ENCODE measurements around the gene SAMD8.
"Not testable (repeated sequence)": the region's sequence is repeated elsewhere in the genome, so short reads cannot be mapped to it uniquely, and the experiment has no call there.

The SAMD8 gene

DNA sequence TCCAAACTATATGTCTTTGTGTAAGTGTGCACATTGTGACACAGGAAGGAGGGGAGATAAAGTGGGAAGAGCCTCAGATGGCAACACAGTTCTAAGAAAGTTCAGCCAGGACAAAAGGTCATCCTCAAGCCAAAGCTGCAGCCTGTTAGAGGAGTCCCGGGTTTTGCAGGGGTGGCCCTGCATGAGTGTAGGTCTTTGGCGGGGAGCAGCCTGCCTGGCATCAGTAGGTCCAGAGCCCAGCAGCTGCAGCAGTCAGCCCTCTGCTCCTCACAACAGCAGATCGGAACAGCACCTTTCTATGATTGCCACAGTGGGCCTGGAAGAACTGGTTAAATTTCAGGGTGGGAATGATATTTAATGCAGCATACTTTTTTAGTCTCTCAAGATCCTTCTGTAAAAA, 85.6 kb downstream of the SAMD8 start:
- Mint-ChIP-seq H3K36me3 (ENCODE audit: low read depth) (peaks cover 18% of the 10 kb centered on the region), H3K27me3 (ENCODE audit: low read depth, poor library complexity) (peaks cover 15% of the 10 kb centered on the region), H3K4me1 (peaks cover 21% of the 10 kb centered on the region), H3K27ac (no peak overlapping the region), H3K4me3 (no peak overlapping the region), H3K9me3 (no peaks in the 10 kb centered on the region)
- TF ChIP-seq, protein P1, sequence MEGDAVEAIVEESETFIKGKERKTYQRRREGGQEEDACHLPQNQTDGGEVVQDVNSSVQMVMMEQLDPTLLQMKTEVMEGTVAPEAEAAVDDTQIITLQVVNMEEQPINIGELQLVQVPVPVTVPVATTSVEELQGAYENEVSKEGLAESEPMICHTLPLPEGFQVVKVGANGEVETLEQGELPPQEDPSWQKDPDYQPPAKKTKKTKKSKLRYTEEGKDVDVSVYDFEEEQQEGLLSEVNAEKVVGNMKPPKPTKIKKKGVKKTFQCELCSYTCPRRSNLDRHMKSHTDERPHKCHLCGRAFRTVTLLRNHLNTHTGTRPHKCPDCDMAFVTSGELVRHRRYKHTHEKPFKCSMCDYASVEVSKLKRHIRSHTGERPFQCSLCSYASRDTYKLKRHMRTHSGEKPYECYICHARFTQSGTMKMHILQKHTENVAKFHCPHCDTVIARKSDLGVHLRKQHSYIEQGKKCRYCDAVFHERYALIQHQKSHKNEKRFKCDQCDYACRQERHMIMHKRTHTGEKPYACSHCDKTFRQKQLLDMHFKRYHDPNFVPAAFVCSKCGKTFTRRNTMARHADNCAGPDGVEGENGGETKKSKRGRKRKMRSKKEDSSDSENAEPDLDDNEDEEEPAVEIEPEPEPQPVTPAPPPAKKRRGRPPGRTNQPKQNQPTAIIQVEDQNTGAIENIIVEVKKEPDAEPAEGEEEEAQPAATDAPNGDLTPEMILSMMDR (IDR thresholded peaks at IDR 0.05): no peak
- no peak for DNase-seq

DNA sequence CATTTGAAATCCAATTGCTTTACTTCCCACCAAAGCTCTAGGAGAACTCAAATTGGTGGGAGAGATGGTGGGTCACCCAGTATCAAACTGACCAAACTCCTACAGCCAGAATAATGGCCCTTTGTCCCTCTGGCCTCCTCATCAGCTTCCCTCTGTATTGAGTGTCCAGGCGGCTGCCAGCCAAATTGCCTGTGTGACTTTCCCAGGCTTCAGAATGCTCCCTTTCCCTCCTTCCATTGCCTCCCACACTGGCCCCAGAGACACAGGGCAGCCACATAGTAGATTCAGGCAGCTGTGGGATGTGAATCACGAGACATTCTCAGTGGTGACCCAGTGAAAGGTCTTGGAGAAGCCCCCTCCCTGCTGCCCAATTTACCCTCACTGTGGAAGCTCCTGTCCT, 86.5 kb downstream of the SAMD8 start:
- H3K4me3 Mint-ChIP-seq: no peak overlapping the region
- peaks cover 19% of the 10 kb centered on the region for H3K27me3 Mint-ChIP-seq (ENCODE audit: low read depth, poor library complexity)
- H3K9me3 Mint-ChIP-seq: no peaks in the 10 kb centered on the region
- H3K27ac Mint-ChIP-seq: peak overlapping the region; percentile 44
- no peak for DNase-seq
- peaks cover 18% of the 10 kb centered on the region for H3K36me3 Mint-ChIP-seq (ENCODE audit: low read depth)
- peaks cover 23% of the 10 kb centered on the region for H3K4me1 Mint-ChIP-seq
- TF ChIP-seq, protein P1 (IDR thresholded peaks at IDR 0.05): no peak

DNA sequence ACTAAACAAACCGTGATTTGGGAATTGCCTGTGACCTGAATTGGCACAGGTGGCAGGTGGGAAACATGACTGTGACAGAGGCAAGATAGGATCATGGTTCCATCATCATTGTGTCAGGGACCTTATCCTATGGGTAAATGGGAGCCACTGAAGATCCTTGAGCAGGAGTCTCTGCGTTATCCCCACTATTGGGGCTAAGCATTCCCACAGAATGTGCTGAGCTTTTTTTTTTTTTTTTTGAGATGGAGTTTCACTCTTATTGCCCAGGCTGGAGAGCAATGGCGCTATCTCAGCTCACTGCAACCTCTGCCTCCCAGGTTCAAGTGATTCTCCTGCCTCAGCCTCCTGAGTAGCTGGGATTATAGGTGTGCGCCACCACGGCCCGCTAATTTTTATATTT, 88.5 kb downstream of the SAMD8 start:
- peaks cover 35% of the 10 kb centered on the region for H3K4me1 Mint-ChIP-seq
- not testable (repeated sequence) for H3K4me3 Mint-ChIP-seq, H3K27ac Mint-ChIP-seq, H3K9me3 Mint-ChIP-seq, DNase-seq
- H3K27me3 Mint-ChIP-seq (ENCODE audit: low read depth, poor library complexity): peaks cover 24% of the 10 kb centered on the region
- H3K36me3 Mint-ChIP-seq (ENCODE audit: low read depth): peaks cover 12% of the 10 kb centered on the region

DNA sequence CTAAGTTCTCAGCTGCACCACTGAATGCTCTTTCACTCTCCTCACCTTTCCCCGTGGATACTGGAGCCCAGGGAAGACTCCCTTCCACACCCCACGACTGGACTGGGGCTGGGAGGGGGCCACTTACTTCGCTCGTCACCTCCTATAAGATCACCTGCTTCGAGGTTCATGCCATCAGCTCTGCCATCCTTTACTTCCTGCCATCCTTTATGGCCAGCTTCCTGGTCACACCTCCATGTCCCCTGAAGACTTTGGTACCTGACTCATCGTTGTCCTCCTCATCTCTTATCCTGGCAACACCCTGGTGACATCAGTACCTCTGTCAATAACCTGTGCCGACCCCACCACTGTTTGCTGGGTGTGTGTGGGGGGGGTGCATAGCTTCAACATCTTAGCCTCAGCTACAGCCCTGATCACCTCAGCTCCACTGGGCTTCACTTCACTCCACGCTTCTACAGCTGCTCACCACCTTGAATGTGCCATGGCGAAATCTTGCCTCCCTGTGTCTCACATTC, 90.4 kb downstream of the SAMD8 start:
- TF ChIP-seq, protein P1 (IDR thresholded peaks at IDR 0.05): no peak
- peaks cover 38% of the 10 kb centered on the region for H3K4me1 Mint-ChIP-seq
- no peaks in the 10 kb centered on the region for H3K9me3 Mint-ChIP-seq
- H3K27me3 Mint-ChIP-seq (ENCODE audit: low read depth, poor library complexity): peaks cover 32% of the 10 kb centered on the region
- H3K36me3 Mint-ChIP-seq (ENCODE audit: low read depth): no peaks in the 10 kb centered on the region
- no peak for DNase-seq
- no peak overlapping the region for H3K4me3 Mint-ChIP-seq
- peak overlapping the region; percentile 2 for H3K27ac Mint-ChIP-seq

DNA sequence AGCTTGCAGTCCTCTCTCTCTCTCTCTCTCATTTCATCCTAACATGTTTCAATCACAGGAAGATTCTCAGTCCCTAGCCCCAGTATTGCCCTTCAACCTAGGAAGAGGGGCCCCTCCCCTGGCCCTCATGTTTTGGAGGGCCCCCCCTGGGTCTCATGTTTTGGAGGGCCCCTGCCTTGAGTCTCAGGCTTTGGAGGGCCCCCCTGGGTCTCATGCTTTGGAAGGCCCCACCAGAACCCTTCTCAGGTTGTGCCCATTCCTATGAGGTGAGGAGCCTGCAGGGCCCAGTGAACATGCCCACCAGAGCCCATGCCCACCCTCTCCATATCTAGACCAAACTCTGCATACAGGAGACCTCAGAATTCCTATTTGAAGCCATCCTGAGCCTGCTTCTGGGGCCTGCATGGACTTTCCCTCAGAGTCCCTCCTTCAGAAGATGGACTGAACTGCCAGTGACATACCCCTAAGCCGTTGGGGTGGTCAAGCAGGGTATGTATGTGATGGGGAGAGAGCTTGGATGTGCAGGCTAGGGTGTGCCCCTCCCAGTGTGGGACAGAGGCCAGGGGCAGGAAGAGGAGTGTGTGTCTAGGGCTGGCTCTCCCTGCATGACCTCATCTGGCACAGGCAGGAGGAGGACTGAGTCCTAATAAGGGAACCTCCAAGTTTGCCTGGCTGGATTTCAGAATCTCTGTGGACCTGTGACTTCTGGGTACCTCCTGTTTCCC, 91.0 kb downstream of the SAMD8 start:
- Mint-ChIP-seq H3K4me1 (peaks cover 38% of the 10 kb centered on the region), H3K27me3 (ENCODE audit: low read depth, poor library complexity) (peaks cover 29% of the 10 kb centered on the region), H3K4me3 (no peak overlapping the region), H3K36me3 (ENCODE audit: low read depth) (no peaks in the 10 kb centered on the region), H3K27ac (peak overlapping the region; percentile 30), H3K9me3 (no peaks in the 10 kb centered on the region)
- TF ChIP-seq, protein P1 (IDR thresholded peaks at IDR 0.05): no peak
- no peak for DNase-seq

DNA sequence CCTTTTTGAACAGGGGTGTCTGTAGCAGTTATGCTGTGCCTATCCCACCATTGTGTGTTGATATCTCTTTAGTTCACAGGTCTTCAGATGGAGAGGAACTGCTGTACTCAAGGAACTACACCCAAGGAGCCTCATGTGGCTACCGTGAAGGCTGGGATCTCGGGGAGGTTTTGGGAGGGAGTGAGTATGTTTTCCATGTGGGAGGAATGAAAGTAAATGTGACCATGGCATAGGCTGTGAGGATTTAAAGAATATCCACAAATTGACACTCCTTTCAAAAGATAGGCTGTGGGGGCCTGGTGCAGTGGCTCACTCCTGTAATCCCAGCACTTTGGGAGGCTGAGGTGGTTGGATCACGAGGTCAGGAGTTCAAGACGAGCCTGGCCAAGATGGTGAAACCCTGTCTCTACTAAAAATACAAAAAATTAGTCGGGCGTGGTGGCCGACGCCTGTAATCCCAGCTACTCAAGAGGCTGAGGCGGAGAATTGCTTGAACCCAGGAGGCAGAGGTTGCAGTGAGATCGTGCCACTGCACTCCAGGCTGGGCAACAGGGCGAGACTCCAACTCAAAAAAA, 91.7 kb downstream of the SAMD8 start:
- H3K9me3 Mint-ChIP-seq: not testable (repeated sequence)

DNA sequence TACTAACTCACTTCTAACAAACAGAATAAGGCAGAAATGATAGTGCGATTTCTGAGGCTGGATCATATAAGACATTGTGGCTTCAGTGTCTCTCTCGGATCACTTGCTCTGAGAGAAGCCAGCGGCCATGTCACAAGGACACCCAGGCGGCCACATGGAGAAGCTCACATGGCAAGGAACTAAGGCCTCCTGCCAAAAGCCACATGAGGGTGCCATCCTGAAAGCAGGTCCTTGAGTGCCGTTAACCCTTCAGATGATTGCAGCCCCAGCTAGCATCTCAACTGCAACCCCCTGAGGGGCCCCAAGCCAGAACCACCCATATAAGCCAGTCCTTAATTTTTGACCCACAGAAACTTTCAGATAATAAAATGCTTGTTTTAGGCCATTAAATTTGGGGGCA, 92.3 kb downstream of the SAMD8 start:
- peak overlapping the region; percentile 62 for H3K27ac Mint-ChIP-seq
- no peak for DNase-seq
- H3K4me3 Mint-ChIP-seq: no peak overlapping the region
- H3K27me3 Mint-ChIP-seq (ENCODE audit: low read depth, poor library complexity): peaks cover 26% of the 10 kb centered on the region
- H3K9me3 Mint-ChIP-seq: no peaks in the 10 kb centered on the region
- H3K36me3 Mint-ChIP-seq (ENCODE audit: low read depth): no peaks in the 10 kb centered on the region
- TF ChIP-seq, protein P1 (IDR thresholded peaks at IDR 0.05): no peak
- H3K4me1 Mint-ChIP-seq: peaks cover 42% of the 10 kb centered on the region

More for the DNA sequence above, 91.7 kb downstream of the SAMD8 start:
- H3K36me3 Mint-ChIP-seq (ENCODE audit: low read depth); H3K4me3 Mint-ChIP-seq; H3K27ac Mint-ChIP-seq; DNase-seq: not testable (repeated sequence)
- H3K4me1 Mint-ChIP-seq: peaks cover 38% of the 10 kb centered on the region
- peaks cover 29% of the 10 kb centered on the region for H3K27me3 Mint-ChIP-seq (ENCODE audit: low read depth, poor library complexity)
